Astrocyte (in vitro differentiated cells and primary cell): ENCODE data around the gene ASB4. TPM values are rescaled to one million over a fixed set of nuclear protein-coding genes. Genes with fewer than 3 reads are reported as not detected.

Source experiments
- DNase-seq: peaks from one replicate; pipeline ENCODE4 v3.0.0-alpha.2; 2010; ENCODE audit warnings: low read depth
- FAIRE-seq: peaks from 2 replicates; lab custom pipeline; 2011; peaks lifted over from hg19 to GRCh38; lab: Jason Lieb, UNC
- H2AFZ ChIP-seq: 2 replicates; pipeline ENCODE4 v1.6.0; 2012; ENCODE audit warnings: low read depth, low read length, inconsistent platforms
- H3K27ac ChIP-seq: 2 replicates; pipeline ENCODE4 v1.5.1; 2011; ENCODE audit warnings: low read depth, low read length, inconsistent platforms
- H3K27me3 ChIP-seq: 2 replicates; pipeline ENCODE4 v1.6.0; 2011; ENCODE audit warnings: low read length, inconsistent platforms; ENCODE audit not compliant: insufficient read depth
- H3K36me3 ChIP-seq: 2 replicates; pipeline ENCODE4 v1.5.1; 2011; ENCODE audit warnings: low read length, inconsistent platforms; ENCODE audit not compliant: insufficient read depth
- H3K4me1 ChIP-seq: 2 replicates; pipeline ENCODE4 v1.5.1; 2011; ENCODE audit warnings: low read length, inconsistent platforms; ENCODE audit not compliant: insufficient read depth
- H3K4me2 ChIP-seq: 2 replicates; pipeline ENCODE4 v1.6.0; 2012; ENCODE audit warnings: low read length, inconsistent platforms
- H3K4me3 ChIP-seq: 2 replicates; pipeline ENCODE4 v1.5.1; 2011; ENCODE audit warnings: low read depth, mild to moderate bottlenecking, low read length, inconsistent platforms; ENCODE audit not compliant: insufficient read depth
- H3K79me2 ChIP-seq: 2 replicates; pipeline ENCODE4 v1.6.0; 2012; ENCODE audit warnings: mild to moderate bottlenecking, low read length, inconsistent platforms; ENCODE audit not compliant: insufficient read depth
- H3K9ac ChIP-seq: 2 replicates; pipeline ENCODE4 v1.6.0; 2012; ENCODE audit warnings: mild to moderate bottlenecking, low read length, inconsistent platforms
- H3K9me3 ChIP-seq: 2 replicates; pipeline ENCODE4 v1.5.1; 2012; ENCODE audit warnings: low read depth, mild to moderate bottlenecking, low read length, inconsistent platforms; ENCODE audit not compliant: insufficient read depth
- H4K20me1 ChIP-seq: 2 replicates; pipeline ENCODE4 v1.6.0; 2012; ENCODE audit warnings: low read length, inconsistent platforms; ENCODE audit not compliant: insufficient read depth
- H3K27ac Mint-ChIP-seq: one replicate; pipeline ENCODE4 v1.8.0; 2021; ENCODE audit warnings: mild to moderate bottlenecking, mixed read lengths; ENCODE audit not compliant: unreplicated experiment
- H3K27me3 Mint-ChIP-seq: one replicate; pipeline ENCODE4 v1.8.0; 2021; ENCODE audit warnings: low read depth, mixed read lengths; ENCODE audit not compliant: unreplicated experiment
- H3K36me3 Mint-ChIP-seq: one replicate; pipeline ENCODE4 v1.8.0; 2021; ENCODE audit warnings: low read depth, mixed read lengths; ENCODE audit not compliant: unreplicated experiment
- H3K4me1 Mint-ChIP-seq: one replicate; pipeline ENCODE4 v1.8.0; 2021; ENCODE audit warnings: low read depth, mixed read lengths; ENCODE audit not compliant: unreplicated experiment
- H3K4me3 Mint-ChIP-seq: one replicate; pipeline ENCODE4 v1.8.0; 2021; ENCODE audit warnings: mild to moderate bottlenecking, moderate library complexity, mixed read lengths; ENCODE audit not compliant: unreplicated experiment
- H3K9me3 Mint-ChIP-seq: one replicate; pipeline ENCODE4 v1.8.0; 2021; ENCODE audit warnings: mild to moderate bottlenecking, mixed read lengths; ENCODE audit not compliant: unreplicated experiment
- EZH2 ChIP-seq: IDR thresholded peaks from 2 replicates; pipeline ENCODE4 v1.6.1; 2012; ENCODE audit warnings: mild to moderate bottlenecking, low read length, inconsistent platforms; ENCODE audit not compliant: insufficient read depth
- total RNA-seq: library from RNA; stranded (reverse); gene quantifications from 2 replicates; pipeline ENCODE4 v1.2.1, GENCODE V29; 2021
- TF ChIP-seq, protein P1 (sequence below): IDR thresholded peaks from 2 replicates; pipeline ENCODE4 v1.5.1; 2011; ENCODE audit warnings: low read depth, mild to moderate bottlenecking, inconsistent platforms, low read length, moderate library complexity; ENCODE audit not compliant: insufficient read depth

Gene ASB4
- total RNA-seq, 1 donor from 2014 or later, result not detected

DNA sequence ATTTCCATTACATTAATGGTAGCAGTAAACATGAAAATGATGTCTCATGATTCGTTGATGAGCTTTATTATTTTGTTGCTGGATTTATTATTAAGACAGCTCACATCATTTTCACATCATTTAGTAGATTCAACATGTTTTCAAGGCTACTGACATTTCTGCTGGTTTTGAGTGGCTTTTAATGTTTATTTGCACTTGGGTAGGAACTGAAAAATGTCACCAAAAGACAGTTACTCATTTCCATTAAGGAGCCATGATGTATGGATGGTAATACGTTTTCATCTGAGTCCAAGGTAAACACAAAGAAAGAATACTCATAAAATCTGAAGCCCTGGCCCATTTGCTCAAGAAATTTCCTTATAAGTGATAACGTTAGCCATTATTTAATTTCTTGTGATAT is 95.7 kb downstream of the ASB4 start:
- no peaks in the 10 kb centered on the region for H3K27me3 Mint-ChIP-seq
- no peaks in the 10 kb centered on the region for H3K36me3 Mint-ChIP-seq
- Histone ChIP-seq H3K27me3 (no peaks in the 10 kb centered on the region), H3K9ac (no peak overlapping the region), H3K9me3 (no peaks in the 10 kb centered on the region), H3K79me2 (no peaks in the 10 kb centered on the region), H3K4me1 (no peaks in the 10 kb centered on the region), H3K36me3 (no peaks in the 10 kb centered on the region), H3K27ac (no peak overlapping the region), H3K4me2 (no peak overlapping the region), H4K20me1 (no peaks in the 10 kb centered on the region), H3K4me3 (no peak overlapping the region), H2AFZ (no peak overlapping the region)
- TF ChIP-seq, protein P1, sequence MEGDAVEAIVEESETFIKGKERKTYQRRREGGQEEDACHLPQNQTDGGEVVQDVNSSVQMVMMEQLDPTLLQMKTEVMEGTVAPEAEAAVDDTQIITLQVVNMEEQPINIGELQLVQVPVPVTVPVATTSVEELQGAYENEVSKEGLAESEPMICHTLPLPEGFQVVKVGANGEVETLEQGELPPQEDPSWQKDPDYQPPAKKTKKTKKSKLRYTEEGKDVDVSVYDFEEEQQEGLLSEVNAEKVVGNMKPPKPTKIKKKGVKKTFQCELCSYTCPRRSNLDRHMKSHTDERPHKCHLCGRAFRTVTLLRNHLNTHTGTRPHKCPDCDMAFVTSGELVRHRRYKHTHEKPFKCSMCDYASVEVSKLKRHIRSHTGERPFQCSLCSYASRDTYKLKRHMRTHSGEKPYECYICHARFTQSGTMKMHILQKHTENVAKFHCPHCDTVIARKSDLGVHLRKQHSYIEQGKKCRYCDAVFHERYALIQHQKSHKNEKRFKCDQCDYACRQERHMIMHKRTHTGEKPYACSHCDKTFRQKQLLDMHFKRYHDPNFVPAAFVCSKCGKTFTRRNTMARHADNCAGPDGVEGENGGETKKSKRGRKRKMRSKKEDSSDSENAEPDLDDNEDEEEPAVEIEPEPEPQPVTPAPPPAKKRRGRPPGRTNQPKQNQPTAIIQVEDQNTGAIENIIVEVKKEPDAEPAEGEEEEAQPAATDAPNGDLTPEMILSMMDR, result no peak
- no peak for TF ChIP-seq EZH2
- no peak overlapping the region for H3K27ac Mint-ChIP-seq
- DNase-seq (no peak), FAIRE-seq (no peak)
- no peaks in the 10 kb centered on the region for H3K9me3 Mint-ChIP-seq
- peaks cover 3% of the 10 kb centered on the region for H3K4me1 Mint-ChIP-seq
- no peak overlapping the region for H3K4me3 Mint-ChIP-seq

DNA sequence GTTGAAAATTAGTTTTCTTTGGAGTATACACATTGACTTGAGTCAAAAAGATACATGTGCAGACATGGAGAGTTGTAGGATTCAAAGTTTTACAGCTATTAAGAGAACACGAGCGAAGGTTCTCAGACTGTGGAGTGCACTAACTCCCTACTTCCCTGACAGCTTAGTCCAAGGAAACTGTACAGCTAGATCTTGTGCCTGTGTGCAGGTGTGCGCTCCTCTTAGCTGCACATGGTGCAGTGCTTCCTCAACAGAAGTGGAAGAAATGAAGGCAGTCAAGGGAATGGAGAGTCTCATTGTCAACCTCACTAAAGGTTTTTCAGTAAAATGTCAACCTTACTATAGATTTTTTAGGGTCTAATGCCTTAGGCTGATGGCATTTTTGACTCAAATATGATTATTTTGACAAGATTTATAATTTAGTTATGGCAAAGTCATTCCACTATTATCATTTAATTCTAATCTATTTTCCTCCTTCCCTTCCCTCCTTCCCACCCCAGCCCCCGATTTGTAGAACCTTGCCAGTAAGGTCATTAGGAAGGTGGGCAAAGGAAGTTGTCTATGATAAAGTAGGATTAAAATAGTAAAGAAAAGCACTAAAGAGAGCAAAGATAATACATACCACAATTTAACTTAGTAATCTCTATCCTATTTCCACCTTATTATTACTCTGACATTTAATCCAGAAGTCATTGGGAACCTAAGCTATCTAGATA is 97.0 kb downstream of the ASB4 start:
- Histone ChIP-seq H3K4me2 (no peak overlapping the region), H3K9me3 (no peaks in the 10 kb centered on the region), H3K4me3 (no peak overlapping the region), H3K4me1 (no peaks in the 10 kb centered on the region), H4K20me1 (no peaks in the 10 kb centered on the region), H3K27ac (no peak overlapping the region), H3K9ac (no peak overlapping the region), H2AFZ (no peak overlapping the region), H3K79me2 (no peaks in the 10 kb centered on the region), H3K36me3 (no peaks in the 10 kb centered on the region), H3K27me3 (no peaks in the 10 kb centered on the region)
- Mint-ChIP-seq H3K9me3 (no peaks in the 10 kb centered on the region), H3K4me3 (no peak overlapping the region), H3K27ac (no peak overlapping the region), H3K36me3 (no peaks in the 10 kb centered on the region), H3K4me1 (no peaks in the 10 kb centered on the region), H3K27me3 (no peaks in the 10 kb centered on the region)
- TF ChIP-seq, protein P1, result no peak
- no peak for TF ChIP-seq EZH2
- FAIRE-seq, result no peak
- DNase-seq, result no peak
